Kidney glomerular epithelial cell (primary cell): ENCODE measurements around the gene UTF1.
A peak's percentile ranks its signal among the peaks of the same experiment; 100 is the strongest.
"Not testable (repeated sequence)": the region's sequence is repeated elsewhere in the genome, so short reads cannot be mapped to it uniquely, and the experiment has no call there.

Experiments
- DNase-seq: peaks from one replicate; lab custom pipeline; 2025; lab: John Stamatoyannopoulos, UW

UTF1 gene

DNA sequence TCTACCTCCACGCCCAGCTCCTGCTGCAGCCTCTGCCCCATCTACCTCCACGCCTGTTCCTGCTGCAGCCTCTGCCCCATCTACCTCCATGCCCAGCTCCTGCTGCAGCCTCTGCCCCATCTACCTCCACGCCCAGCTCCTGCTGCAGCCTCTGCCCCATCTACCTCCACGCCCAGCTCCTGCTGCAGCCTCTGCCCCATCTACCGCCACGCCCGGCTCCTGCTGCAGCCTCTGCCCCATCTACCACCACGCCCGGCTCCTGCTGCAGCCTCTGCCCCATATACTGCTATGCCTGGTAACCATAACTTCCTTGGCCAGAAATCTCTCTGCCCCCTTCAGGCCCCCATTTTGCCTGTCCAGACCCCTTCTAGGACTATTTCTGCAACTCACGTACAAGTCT lies 35.0 kb downstream of the UTF1 start:
- DNase-seq, result not testable (repeated sequence)

DNA sequence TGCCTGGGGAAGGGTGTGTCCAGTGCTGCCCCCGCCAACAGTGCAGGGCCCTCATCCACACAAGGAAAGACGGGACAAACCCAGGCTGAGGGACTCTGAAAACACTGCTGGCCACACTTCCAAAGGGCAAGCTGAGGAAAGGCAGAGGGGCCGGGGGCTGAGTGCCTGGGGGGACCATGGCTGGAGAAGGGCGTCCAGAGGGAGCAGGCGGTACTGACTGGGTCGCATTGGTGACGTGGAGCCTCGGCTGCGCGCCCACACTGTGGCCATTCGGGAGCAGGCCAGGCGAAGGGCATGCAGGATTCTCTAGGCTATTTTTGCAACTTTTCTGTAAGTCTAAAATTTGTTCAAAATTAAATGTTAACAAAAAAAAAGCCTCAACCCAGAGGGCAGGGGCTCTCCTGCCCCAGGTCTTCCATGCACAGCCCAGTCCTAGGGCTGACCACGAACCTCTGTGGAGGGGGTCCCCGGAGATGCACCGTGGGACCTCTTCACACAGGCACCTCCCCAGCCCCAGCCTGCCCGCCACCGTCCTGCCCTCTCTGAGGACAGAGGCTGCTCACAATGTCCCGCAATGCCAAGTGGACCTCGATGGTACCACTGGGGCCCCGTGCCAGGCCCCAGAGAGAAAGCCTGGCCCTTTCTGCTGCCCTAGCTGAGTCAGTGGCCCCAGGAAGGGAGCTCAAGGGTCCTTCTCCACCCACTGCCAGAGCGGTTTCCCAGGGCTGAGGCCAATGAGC lies 36.2 kb downstream of the UTF1 start:
- DNase-seq, result no peak

DNA sequence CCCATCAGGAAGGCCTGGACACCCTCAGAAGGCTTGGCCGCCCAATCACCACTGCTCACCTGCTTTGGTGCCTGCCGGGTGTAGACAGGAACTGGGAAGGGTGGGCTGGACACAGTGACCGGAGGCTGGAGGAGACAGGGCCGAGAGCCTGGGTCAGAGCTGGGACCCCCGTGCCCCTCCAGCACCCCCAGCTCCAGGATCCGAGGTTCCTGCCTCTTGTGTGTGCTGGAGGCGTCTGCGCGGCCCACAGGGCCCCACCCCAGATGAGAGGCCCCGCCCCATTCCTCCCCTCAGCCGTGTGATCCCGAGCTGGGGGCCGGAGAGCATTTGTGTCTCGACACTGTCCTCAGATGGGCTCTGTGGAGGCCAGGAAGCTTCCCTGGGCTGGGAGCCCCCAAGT lies 37.3 kb downstream of the UTF1 start:
- DNase-seq, result no peak

DNA sequence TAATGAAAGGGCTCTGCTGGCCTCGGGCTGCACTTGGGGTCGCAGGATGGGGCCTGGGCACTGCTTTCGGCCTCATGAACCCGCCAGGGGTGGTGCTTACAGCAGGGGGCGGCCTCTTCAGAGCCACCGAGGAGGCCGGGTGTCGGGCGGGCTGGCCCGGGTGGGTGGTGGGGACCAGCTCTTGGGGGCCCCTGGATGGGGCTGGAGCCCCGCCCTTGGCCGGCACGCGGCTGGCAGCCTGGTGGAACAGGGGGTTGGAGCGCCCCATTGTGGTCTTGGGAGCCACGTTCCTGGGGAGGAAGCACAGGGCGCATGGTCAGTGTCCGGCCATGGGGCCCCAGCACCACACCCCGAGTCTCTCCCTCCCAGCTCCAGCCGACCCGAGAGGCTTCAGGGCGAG lies 37.8 kb downstream of the UTF1 start:
- DNase-seq, result no peak

DNA sequence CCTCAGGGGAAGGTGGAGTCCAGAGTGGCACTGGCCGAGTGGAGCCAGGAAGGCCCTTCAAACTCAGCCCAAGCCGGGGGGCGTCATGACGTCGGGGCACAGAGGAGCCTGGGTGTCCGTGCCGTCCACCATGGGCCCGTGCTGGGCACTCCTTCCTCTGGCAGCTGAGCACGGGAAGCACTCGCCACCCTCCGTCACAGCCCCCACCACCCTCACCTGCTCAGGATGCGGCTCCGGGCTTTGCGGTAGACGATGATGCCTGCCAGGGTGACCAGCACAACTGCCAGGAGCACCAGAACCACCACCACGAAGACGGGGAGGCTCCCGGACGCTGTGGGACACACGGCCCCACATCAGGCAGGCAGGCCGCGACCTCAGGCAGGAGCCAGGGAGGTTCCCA lies 38.5 kb downstream of the UTF1 start:
- DNase-seq, result no peak

DNA sequence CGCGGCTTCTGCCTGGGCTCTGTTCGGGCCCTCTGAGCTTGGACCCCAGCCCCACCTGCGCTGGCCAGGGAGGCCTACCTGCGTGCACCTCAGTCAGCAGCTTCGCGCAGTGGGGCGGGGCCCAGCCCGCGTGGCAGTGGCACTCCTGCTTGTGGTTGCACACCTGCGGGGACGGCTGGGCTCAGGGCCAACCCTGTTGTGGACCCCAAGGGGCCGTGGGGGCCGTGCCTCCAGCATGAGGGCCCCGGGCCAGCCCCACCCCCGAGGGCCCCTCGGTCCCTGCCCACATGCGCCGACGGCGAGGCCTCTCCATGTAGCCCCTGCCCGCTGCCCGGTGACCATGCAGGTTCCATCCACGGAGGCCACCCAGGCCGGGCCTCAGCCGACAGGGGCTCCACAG lies 39.4 kb downstream of the UTF1 start:
- DNase-seq, result no peak

DNA sequence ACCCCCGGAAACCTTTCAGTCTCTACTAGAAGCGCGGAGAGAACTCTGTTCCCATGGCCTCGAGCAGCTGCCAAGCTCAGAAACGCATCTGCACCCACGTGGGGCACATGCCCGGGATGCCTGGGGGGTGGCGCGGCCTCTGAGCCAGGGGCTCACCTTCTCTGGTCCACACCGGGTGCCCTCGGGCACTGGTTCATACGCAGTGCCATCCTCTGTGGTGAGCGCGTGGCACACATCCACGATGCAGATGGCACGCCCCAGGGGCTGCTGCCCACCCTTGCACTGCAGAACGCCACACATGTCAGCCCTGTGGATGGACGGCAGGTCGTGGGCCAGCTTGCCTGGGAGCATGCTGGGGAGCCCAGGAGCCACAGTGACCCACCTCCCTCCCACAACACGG lies 40.2 kb downstream of the UTF1 start:
- DNase-seq, result no peak

DNA sequence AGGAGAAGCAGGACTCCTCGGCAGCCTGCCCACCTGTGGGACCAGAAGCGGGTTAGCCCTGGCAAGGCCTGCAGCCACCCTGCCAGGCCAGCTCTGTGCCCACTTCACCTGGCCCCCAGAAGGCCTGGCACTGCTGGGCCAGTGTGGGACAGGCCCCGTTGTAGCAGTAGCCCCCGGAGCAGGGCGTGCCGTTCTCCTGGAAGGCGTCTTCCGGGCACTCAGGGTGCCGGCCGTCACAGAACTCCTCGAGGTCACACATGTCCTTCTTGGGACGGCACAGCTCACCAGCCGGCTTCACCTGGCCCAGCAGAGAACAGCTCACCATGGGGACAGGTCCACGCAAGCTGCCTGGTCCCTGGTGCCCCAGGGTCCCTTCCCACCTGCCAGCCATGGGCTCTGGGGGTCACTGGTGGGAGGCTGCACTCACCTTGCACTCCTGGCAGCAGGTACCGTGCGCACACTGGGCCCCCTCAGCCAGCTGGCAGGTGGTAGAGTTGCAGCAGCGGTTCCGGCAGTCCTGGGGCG lies 40.8 kb downstream of the UTF1 start:
- no peak for DNase-seq

DNA sequence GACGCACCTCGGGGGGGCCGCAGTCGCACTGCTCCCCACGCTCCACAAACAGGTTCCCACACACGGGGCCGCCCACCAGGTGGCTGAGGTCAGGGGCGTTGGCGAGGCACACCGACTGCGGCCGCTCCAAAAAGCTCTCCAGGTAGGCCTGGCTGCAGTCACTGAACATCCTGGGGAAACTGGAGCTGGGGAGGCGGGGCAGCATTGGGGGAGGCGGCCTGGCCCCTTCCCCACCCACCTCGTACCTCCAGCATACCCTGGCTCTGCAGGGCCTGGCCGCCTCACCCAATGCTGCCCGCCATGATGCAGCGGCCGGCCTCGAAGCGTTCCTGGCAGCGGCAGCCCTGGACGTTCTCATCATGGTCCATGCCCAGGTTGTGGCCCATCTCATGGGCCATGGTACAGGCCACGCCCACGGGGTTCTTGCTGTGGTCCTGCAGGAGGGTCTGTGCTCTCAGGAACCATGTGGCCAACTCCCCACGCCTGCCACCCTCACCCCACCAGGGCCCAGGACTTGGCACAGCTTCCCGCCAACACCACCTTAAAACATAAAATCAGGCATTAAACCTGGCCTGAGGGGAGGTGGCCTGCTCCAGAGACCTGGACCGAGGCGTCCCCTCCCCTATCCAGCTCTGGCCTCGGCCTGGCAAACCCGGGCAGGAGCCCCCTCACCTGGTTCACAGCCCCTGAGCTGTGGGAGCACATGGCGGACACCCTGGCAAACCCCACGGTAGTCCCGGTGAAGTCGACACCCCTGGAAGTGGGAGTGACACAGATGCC lies 41.7 kb downstream of the UTF1 start:
- DNase-seq, result no peak

DNA sequence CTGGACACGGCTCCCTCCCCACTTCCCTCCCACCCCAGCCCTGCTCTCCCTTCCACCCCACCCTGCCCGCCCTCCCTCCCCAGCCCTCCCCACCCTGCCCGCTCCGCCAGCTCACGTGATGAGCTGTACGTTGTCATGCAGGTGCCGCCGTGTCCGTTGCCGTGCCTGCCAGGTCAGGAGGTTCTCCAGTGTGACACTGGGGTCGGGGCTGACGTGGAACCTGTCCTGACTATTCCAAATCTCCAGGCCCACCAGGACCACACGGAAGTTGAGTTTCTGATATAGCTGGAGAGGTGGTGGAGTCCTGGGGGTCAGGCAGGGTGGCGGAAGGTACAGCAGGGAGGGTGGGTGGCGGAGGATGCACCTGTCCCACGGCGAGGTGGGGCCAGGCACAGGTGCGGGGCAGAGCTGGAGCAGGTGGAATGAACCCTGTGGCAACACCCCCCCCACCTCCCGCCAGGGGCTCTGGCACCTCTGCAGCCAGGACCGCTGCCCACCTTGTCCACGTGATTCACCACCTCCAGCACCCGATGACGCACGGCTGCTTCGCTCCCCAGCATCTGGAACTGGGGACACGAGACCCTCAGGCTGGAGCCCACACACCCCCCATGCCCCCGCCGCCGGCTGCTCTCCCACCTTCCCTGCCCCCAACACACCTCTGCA lies 42.4 kb downstream of the UTF1 start:
- no peak for DNase-seq

DNA sequence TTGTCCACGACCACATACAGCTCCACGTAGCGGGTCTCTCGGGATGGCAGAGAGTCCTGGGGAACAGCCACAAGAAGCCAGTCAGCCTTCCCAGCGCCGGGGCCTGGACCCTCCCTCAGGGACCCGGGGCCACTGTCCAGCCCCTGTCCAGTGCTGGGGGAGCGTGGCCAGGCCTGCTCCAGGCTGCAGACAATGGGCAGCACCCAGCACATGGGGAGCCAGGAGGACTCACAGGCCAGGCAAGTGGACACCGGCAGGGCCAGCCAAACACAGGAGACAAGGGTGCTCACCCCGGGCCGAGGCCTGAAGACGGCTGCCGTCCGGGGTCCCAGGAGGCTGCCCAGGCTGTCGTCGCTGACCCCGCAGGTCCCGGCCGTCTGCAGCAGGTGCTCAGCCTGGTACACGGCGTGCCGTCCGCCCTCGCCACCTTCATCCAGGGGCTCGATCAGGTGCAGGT lies 43.0 kb downstream of the UTF1 start:
- no peak for DNase-seq

DNA sequence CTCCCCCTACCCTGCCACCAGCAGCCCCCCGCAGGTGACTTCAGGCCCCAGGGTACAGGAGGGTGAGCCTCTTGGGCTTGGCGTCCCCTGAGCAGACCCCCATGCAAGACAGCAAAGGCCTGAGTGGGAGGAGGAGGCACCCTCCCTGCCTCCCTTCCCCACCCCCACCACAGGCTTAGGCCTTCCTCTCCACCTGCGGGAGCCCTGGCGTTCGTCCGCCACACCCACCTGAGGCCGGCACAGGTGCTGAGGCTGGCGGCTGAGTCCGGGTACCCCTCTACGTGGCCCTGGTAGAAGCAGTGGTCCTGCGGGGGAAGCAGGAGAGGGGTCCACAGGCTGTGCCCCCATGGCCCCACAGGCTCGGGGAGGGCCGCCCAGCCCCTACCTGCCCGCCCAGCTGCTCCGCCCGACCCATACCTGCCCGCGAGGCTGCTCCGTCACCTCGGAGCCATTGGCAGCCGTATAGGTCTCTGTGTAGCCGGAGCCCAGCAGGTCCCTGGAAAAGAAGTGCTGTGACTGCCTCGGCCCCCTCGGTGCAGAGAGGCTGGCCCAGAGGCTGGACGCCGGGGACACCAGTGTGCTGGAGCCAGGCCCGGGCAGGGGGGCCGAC lies 43.6 kb downstream of the UTF1 start:
- DNase-seq, result no peak

DNA sequence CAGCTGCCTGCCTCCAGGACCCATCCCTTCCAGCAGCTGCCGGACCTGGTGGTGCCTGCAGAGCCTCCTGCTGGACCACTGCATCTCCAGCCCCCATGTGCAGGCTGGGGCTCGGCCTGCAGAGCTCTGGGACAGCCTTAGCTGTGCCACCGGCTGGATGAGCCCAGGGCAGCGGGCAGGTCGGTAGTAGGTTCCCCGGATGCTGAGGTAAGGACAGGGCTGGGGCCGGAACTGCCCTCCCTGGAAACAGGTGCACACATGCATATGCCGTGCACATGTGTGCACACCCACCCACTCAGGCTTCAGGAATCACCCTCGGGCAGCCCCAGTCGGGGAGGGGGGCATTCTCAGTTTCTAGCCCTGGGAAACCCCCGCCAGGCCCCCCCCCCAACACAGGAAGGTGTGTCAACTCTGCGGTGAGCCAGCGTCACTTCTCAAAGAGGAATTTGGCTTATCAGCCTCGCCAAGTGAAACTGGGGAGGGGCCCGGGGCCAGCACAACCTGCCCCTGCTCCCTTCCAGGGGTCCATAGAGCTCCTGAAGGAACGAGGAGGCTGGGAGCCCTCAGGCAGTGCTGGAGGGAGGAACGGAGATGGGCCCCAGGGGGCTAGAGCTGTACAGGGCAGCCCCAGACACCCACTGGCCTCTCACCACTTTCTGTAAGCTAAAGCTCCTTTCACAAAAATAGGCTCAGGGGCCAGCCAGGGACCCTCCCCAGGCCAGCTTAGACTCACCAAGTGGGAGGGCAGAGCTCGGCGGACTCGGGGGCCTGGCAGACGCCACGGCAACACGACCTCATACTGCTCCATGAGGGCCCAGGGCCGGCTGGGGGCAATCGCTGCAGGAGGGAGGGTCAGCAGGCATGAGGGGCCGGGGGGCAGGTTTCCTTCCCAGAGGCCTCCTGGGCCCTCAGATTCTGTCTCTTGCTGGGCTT lies 45.0 kb downstream of the UTF1 start:
- no peak for DNase-seq

DNA sequence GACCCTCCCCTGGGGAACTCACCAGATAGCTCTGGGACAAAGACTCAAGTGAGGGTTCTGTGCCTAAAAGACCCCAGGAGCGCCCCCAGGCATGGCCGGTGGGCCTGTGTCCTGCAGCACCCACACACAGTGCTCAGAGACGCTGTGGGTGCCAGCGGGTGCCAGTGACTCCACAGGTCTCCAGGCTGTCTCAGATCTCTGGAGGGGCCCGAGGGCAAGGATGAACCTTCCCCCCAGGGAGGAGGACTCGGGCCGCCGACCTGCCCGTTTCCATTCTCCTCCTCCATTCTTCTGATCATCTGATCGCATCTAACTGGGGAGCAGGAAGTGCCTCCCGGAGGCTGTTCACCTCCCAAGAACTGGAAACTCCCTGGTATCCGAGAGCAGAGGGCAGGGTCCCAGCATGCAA lies 45.7 kb downstream of the UTF1 start:
- DNase-seq, result no peak

DNA sequence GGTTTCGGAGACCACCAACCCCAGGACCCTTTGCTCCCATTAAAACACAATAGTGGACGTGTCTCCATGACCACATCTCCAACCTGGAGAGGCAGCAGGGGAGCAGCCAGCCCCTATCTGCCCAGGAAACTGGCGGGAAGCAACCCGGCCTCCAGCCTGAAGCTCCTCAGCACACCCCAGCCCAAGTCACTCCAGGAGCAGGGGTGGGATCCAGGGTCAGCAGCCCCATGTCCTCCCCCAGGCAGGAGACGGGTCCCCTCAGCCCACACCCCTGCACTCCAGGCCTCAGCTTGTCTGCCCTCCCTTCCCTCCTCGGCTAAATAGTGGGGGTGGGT lies 46.0 kb downstream of the UTF1 start:
- no peak for DNase-seq

DNA sequence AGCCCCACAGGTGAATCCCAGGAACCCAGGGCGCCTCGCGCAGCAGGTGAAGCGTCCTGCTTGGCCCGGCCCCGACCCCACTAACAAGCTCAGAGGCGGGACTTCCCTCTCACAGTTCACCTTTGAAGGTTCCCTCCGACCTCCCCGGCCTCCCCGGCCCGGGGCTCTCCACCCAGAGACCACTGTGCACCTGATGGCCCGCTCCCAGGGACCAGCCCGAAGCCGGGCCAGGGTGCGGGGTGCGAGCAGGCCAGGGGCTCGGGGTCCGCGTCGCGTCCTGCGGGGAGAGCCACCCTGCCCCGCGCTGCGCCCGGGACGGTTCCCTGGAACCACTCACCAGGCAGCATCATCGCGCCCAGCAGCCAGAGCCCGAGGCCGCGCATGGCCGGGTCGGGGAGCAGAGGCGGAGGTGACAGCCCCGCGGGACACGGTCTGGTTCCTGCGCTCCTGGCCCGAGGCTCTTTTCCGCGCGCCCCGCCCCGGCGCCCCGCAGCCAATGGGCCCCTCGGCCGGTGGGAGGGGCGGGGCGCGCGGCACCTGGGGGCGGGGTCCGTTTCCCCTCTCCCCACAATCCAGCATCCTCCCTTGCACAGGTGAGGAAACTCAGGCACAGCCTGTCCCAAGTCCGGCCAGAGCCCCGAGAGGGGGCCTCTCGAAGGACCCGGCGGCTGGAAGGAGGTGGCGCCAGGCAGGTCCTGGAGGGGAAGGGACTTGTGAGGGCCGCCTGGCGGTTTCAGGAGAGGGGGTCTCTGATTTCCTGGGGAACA lies 46.6 kb downstream of the UTF1 start, which contains the start of gene ADAM8:
Gene ADAM8 (minus strand): TSS at position 434 of the 767 bp plus-strand sequence. CDS start 51 bp downstream, at position 383.
- DNase-seq, result no peak

DNA sequence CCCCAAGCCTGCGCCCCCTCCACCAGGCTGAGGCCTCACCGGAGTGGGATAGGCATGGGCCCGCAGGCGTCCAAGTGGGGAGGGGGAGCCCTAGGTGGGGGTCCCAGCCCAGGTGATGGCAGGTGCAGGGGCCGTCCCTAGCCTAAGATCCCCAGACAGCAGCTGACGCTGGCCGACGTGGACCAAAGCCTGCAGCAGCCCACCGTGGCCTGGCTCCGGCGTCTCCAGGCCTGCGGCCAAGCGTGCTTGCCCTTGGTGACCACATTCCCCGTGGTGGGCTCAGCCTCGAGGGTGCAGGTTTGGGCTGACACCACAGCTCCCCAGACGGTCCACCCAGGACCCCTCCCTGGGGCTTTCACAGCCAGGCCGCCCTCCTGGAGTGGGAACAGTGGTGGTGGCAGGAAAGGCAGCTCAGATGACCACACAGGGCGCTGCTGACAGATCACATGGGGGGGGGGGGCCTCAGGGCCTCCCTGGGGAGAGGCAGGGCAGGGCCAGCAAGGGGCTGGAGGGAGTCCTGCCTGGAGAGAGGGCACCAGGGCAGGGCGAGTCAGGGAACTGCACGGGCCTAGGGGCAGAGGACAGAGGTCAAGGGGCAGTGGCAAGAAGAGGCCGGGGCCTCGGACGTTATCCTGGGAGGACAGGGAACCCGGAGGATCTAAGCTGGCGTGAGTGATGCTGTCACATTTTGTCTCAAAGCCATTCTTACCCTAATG lies 47.4 kb downstream of the UTF1 start:
- no peak for DNase-seq

DNA sequence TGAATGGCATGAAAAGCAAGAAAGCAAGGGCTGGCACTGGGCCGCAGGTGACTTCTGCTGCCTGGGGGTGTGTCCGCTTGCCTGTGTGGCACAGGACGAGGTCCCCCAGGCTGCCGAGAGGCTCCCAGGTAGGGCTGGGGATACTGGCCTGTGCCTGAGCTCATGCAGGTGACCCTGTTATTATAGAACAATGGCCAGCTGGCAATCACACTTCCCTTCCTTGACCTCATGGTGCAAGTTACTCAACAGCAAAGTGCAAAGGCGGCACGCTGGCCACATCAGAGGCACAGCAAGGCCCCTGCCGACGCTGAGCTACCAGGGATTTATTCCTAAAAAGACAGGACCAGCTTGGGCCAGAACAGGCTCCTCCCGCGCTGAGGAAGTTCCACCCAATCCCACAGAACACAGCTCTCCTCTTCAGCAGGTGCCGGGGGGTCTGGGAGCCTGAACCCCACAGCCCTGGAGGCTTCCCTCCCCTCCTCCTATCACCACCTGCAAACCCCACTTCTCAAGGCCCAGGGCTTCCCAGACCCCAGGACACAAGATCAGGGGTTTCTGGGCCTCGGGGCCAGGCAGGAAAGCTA lies 48.1 kb downstream of the UTF1 start:
- DNase-seq, result no peak

DNA sequence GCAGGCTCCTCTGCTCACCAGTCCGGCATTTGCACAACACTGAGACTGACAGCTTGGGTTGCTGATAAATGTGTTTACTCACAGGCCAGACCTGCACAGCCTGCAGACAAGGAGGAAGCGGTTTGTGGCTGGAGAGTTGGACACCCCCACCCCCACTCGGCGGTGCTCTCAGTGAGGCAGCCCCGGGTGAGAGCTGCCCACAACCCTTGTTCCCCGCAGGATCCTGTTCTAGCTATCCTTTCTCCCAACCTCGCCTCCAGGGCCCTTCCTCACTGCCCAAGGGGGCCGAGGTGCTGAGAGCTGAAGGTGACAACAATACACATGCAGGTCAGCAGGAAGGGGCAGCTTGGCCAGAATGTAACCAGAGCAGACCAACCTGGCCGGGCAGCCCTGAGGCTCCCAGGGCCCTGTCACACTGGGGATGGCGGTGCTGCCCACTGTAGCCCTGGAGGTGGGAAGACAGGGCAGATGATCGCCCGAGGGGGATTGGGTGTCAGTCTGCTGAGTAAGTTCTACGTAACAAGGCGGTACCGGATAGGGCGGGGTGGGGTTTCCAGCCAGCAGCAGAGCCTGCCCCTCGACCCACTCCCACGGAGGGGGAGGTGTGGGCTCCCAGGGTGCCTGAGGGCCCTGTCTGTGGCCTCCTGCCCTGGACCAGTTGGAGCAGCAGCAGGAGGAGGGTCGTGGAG lies 48.7 kb downstream of the UTF1 start:
- DNase-seq, result peak; percentile 7
